H9 (cell line): ENCODE data around the gene MPZL1. TPM values are rescaled to one million over a fixed set of nuclear protein-coding genes. Genes with fewer than 3 reads are reported as not detected.

Source experiments
- DNase-seq: peaks from one replicate; pipeline ENCODE4 v3.0.0-alpha.2; 2017
- H2AFZ ChIP-seq: one replicate; pipeline ENCODE4 v1.6.1; 2013; ENCODE audit warnings: mild to moderate bottlenecking, low read length, control low read depth, moderate library complexity
- H2AK5ac ChIP-seq: 2 replicates; pipeline ENCODE4 v1.6.1; 2013; ENCODE audit warnings: low read length, control low read depth, mixed read lengths; ENCODE audit not compliant: insufficient read length
- H2BK120ac ChIP-seq: one replicate; pipeline ENCODE4 v1.6.1; 2013; ENCODE audit warnings: low read depth, mild to moderate bottlenecking, low read length, control low read depth, inconsistent platforms; ENCODE audit not compliant: poor library complexity, severe bottlenecking
- H2BK12ac ChIP-seq: 2 replicates; pipeline ENCODE4 v1.6.1; 2013; ENCODE audit warnings: low read length, control low read depth, mixed read lengths, low read depth; ENCODE audit not compliant: insufficient read length
- H2BK15ac ChIP-seq: 2 replicates; pipeline ENCODE4 v1.6.1; 2013; ENCODE audit warnings: low read depth, low read length, control low read depth
- H2BK20ac ChIP-seq: one replicate; pipeline ENCODE4 v1.6.1; 2013; ENCODE audit warnings: low read depth, mild to moderate bottlenecking, low read length, control low read depth, inconsistent platforms; ENCODE audit not compliant: poor library complexity, severe bottlenecking
- H2BK5ac ChIP-seq: 2 replicates; pipeline ENCODE4 v1.6.1; 2013; ENCODE audit warnings: low read length, control low read depth, mixed read lengths; ENCODE audit not compliant: insufficient read length
- H3K14ac ChIP-seq: 2 replicates; pipeline ENCODE4 v1.6.1; 2013; ENCODE audit warnings: low read length, control low read depth; ENCODE audit not compliant: insufficient read depth
- H3K18ac ChIP-seq: 2 replicates; pipeline ENCODE4 v1.6.1; 2013; ENCODE audit warnings: low read depth, mild to moderate bottlenecking, mixed read lengths, low read length, control low read depth; ENCODE audit not compliant: insufficient read length
- H3K23ac ChIP-seq: 2 replicates; pipeline ENCODE4 v1.6.1; 2013; ENCODE audit warnings: low read length, control low read depth, mixed read lengths, low read depth; ENCODE audit not compliant: insufficient read length
- H3K23me2 ChIP-seq: 2 replicates; pipeline ENCODE4 v1.6.1; 2013; ENCODE audit warnings: low read depth, mild to moderate bottlenecking, mixed read lengths, low read length, control low read depth; ENCODE audit not compliant: insufficient read length, poor library complexity, severe bottlenecking
- H3K27ac ChIP-seq: 2 replicates; pipeline ENCODE4 v1.5.1; 2013; ENCODE audit warnings: low read length, control low read depth, mixed read lengths, low read depth; ENCODE audit not compliant: insufficient read length
- H3K27me3 ChIP-seq: 2 replicates; pipeline ENCODE4 v1.6.1; 2013; ENCODE audit warnings: low read length, control low read depth, inconsistent platforms; ENCODE audit not compliant: insufficient read depth
- H3K4ac ChIP-seq: 2 replicates; pipeline ENCODE4 v1.6.1; 2013; ENCODE audit warnings: low read depth, mild to moderate bottlenecking, control low read depth, inconsistent platforms, low read length, moderate library complexity
- H3K4me1 ChIP-seq: 2 replicates; pipeline ENCODE4 v1.6.1; 2013; ENCODE audit warnings: low read length, control low read depth, inconsistent platforms; ENCODE audit not compliant: insufficient read depth
- H3K4me2 ChIP-seq: 2 replicates; pipeline ENCODE4 v1.6.1; 2013; ENCODE audit warnings: low read length, control low read depth, mixed read lengths; ENCODE audit not compliant: insufficient read length, insufficient read depth
- H3K56ac ChIP-seq: 2 replicates; pipeline ENCODE4 v1.6.1; 2013; ENCODE audit warnings: low read depth, mild to moderate bottlenecking, mixed read lengths, low read length, control low read depth; ENCODE audit not compliant: insufficient read length
- H3K79me1 ChIP-seq: 2 replicates; pipeline ENCODE4 v1.6.1; 2013; ENCODE audit warnings: low read depth, mild to moderate bottlenecking, moderate library complexity, low read length, control low read depth, inconsistent platforms; ENCODE audit not compliant: insufficient read depth, poor library complexity, severe bottlenecking
- H3K79me2 ChIP-seq: 2 replicates; pipeline ENCODE4 v1.6.1; 2013; ENCODE audit warnings: low read length, control low read depth, inconsistent platforms; ENCODE audit not compliant: insufficient read depth
- H3K9ac ChIP-seq: 2 replicates; pipeline ENCODE4 v1.6.1; 2013; ENCODE audit warnings: low read length, control low read depth, mixed read lengths; ENCODE audit not compliant: insufficient read length; ENCODE audit errors: extremely low read depth
- H3K9me3 ChIP-seq: one replicate; pipeline ENCODE4 v1.6.1; 2013; ENCODE audit warnings: low read depth, low read length, inconsistent platforms; ENCODE audit not compliant: control insufficient read depth
- H3T11ph ChIP-seq: one replicate; pipeline ENCODE4 v1.6.1; 2013; ENCODE audit warnings: mild to moderate bottlenecking, low read length, control low read depth, inconsistent platforms
- H4K20me1 ChIP-seq: one replicate; pipeline ENCODE4 v1.6.1; 2013; ENCODE audit not compliant: control insufficient read depth, insufficient read length, insufficient read depth
- H4K5ac ChIP-seq: 2 replicates; pipeline ENCODE4 v1.6.1; 2013; ENCODE audit warnings: low read depth, mild to moderate bottlenecking, mixed read lengths, low read length, control low read depth; ENCODE audit not compliant: insufficient read length
- H4K8ac ChIP-seq: replicated peaks from 2 replicates; pipeline ENCODE4 v1.6.1; 2013; ENCODE audit warnings: low read length, control low read depth, mixed read lengths, low read depth; ENCODE audit not compliant: insufficient read length
- H4K91ac ChIP-seq: 2 replicates; pipeline ENCODE4 v1.6.1; 2013; ENCODE audit warnings: low read depth, mild to moderate bottlenecking, moderate library complexity, mixed read lengths, low read length, control low read depth; ENCODE audit not compliant: insufficient read length
- H3K27ac Mint-ChIP-seq, 3 experiments: 2 replicates in 2 of 3; 3 replicates in 1 of 3; pipeline ENCODE4 v1.8.0; 2020 to 2021; ENCODE audit warnings: mixed read lengths in 3 of 3, mild to moderate bottlenecking in 1 of 3, moderate library complexity in 1 of 3
- H3K27me3 Mint-ChIP-seq: 2 replicates; pipeline ENCODE4 v1.8.0; 2021; ENCODE audit warnings: low read depth, mild to moderate bottlenecking, moderate library complexity, mixed read lengths
- H3K36me3 Mint-ChIP-seq, 3 experiments: 2 replicates in 2 of 3; 3 replicates in 1 of 3; pipeline ENCODE4 v1.8.0; 2020 to 2021; ENCODE audit warnings: low read depth in 3 of 3, mixed read lengths in 3 of 3; ENCODE audit not compliant: insufficient read depth in 1 of 3
- H3K4me1 Mint-ChIP-seq, 2 experiments: 2 replicates each; pipeline ENCODE4 v1.8.0; 2020; ENCODE audit warnings: mixed read lengths in 2 of 2
- H3K4me3 Mint-ChIP-seq, 2 experiments: 2 replicates in 1 of 2; 3 replicates in 1 of 2; pipeline ENCODE4 v1.8.0; 2020 to 2021; ENCODE audit warnings: mild to moderate bottlenecking in 2 of 2, mixed read lengths in 2 of 2, moderate library complexity in 1 of 2
- H3K9me3 Mint-ChIP-seq, 2 experiments: 2 replicates in 1 of 2; 3 replicates in 1 of 2; pipeline ENCODE4 v1.8.0; 2020; ENCODE audit warnings: mild to moderate bottlenecking in 2 of 2, mixed read lengths in 2 of 2, moderate library complexity in 1 of 2
- CTCF ChIP-seq: fragments of 200-600 bp; sonication (generic); conservative IDR thresholded peaks from 3 replicates; pipeline ENCODE4 v1.8.0; 2021; ENCODE audit warnings: antibody characterized with exemption, mild to moderate bottlenecking
- WGBS: extraction: QIAGEN DNeasy Blood & Tissue Kit; methylation state at CpG from one replicate; pipeline ENCODE4 v1.1.7; 2013; ENCODE audit warnings: missing lambda C conversion rate, low lambda C conversion rate, mixed read lengths; ENCODE audit not compliant: insufficient read length; ENCODE audit errors: extremely low coverage; 5-methylcytosine and 5-hydroxymethylcytosine counted together
- total RNA-seq: library from RNA; stranded (reverse); gene quantifications from 2 replicates; pipeline ENCODE4 v1.2.1, GENCODE V29; 2021

Gene MPZL1
- total RNA-seq, 1 experiment from 2014 or later, result 60.7 TPM

DNA sequence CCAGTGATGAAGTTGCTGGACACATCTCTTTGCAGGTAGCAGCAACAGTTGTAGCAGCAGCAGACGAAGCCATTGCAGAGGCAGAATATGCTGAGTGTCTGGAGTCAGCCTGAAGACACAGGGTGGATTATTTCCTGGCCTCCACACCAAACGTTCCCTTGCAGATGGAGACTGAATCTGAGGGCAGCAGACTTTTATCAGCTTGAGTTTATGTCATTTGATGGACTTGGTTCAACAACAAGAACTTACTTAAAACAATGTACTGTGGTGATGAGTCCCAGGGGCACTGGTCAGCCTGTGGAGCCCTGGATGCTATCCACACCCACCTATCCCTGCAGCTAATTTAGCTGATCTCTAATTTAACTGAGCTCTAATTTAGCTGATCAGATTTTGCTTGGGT lies 17.1 kb upstream of the MPZL1 start:
- H3T11ph ChIP-seq, result no peak overlapping the region
- DNase-seq, result no peak
- no peak overlapping the region for H2BK15ac ChIP-seq
- no peaks in the 10 kb centered on the region for H4K20me1 ChIP-seq
- H2BK12ac ChIP-seq, result no peak overlapping the region
- WGBS, result no CpG with 5 or more reads among the region's 2 CpGs
- no peak overlapping the region for H2BK120ac ChIP-seq
- Mint-ChIP-seq H3K4me1 (peaks cover 57 to 65% of the 10 kb centered on the region in 2 experiments), H3K4me3 (no peak overlapping the region), H3K36me3 (no peaks in the 10 kb centered on the region), H3K27ac (peak overlapping the region in 1 of 3 experiments; percentile 4; a peak in 1 of 7 replicates), H3K27me3 (peaks cover 11% of the 10 kb centered on the region), H3K9me3 (no peaks in the 10 kb centered on the region; a peak in 1 of 5 replicates)
- H4K5ac ChIP-seq, result no peak overlapping the region
- no peak overlapping the region for H3K23ac ChIP-seq
- no peak overlapping the region for H4K8ac ChIP-seq
- no peak overlapping the region for H3K4me2 ChIP-seq
- no peak for TF ChIP-seq CTCF
- no peak overlapping the region for H2BK20ac ChIP-seq
- H3K18ac ChIP-seq, result no peak overlapping the region
- H2BK5ac ChIP-seq, result no peak overlapping the region
- H3K4me1 ChIP-seq, result peaks cover 9% of the 10 kb centered on the region
- no peaks in the 10 kb centered on the region for H3K79me1 ChIP-seq
- no peak overlapping the region for H2AFZ ChIP-seq
- H2AK5ac ChIP-seq, result no peak overlapping the region
- H3K27ac ChIP-seq, result no peak overlapping the region
- no peaks in the 10 kb centered on the region for H3K23me2 ChIP-seq
- H3K27me3 ChIP-seq, result no peaks in the 10 kb centered on the region
- no peaks in the 10 kb centered on the region for H3K9me3 ChIP-seq
- no peak overlapping the region for H3K4ac ChIP-seq
- no peak overlapping the region for H3K14ac ChIP-seq
- no peak overlapping the region for H3K56ac ChIP-seq
- no peak overlapping the region for H3K9ac ChIP-seq
- no peak overlapping the region for H4K91ac ChIP-seq
- H3K79me2 ChIP-seq, result no peaks in the 10 kb centered on the region
